ENCODE measurements around the gene ST8SIA6.

The ST8SIA6 gene

DNA sequence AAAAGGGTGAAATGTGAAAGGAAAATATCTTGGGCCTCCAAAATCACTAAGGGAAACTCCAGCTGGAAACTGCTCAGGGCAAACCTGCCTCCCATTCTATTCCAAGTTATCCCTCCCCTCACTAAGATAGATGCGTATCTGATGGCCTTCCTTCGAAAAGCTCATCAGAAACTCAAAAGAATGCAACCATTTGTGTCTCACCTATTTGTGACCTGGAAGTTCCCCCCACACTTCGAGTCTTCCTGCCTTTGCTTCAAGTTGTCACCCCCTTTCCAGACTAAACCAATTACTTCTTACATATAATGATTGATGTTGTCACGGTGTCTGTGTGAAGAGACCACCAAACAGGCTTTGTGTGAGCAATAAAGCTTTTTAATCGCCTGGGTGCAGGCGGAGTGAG, 69.3 kb downstream of the ST8SIA6 start:
- no peak for ATAC-seq
- TF ChIP-seq TOX (CRISPR knock-in tag; IDR thresholded peaks at IDR 0.05; ENCODE audit: borderline replicate concordance) (no peak), OSR1 (CRISPR knock-in tag; IDR thresholded peaks at IDR 0.05) (no peak), ZC3H10 (CRISPR knock-in tag; IDR thresholded peaks at IDR 0.05) (no peak), ZNF565 (CRISPR knock-in tag; conservative IDR thresholded peaks at IDR 0.05; ENCODE audit: low read depth) (no peak), ZFP30 (CRISPR knock-in tag; IDR thresholded peaks at IDR 0.05) (no peak), PPARA (CRISPR knock-in tag; IDR thresholded peaks at IDR 0.05; ENCODE audit: borderline replicate concordance) (no peak), BACH2 (CRISPR knock-in tag; IDR thresholded peaks at IDR 0.05; ENCODE audit: borderline replicate concordance) (no peak), ISL1 (CRISPR knock-in tag; IDR thresholded peaks at IDR 0.05) (no peak), ZFP3 (CRISPR knock-in tag; IDR thresholded peaks at IDR 0.05) (no peak), ZNF70 (CRISPR knock-in tag; IDR thresholded peaks at IDR 0.05) (no peak), ARNTL (CRISPR knock-in tag; IDR thresholded peaks at IDR 0.05; ENCODE audit: borderline replicate concordance, low read depth) (no peak)
- TF ChIP-seq, protein P1, sequence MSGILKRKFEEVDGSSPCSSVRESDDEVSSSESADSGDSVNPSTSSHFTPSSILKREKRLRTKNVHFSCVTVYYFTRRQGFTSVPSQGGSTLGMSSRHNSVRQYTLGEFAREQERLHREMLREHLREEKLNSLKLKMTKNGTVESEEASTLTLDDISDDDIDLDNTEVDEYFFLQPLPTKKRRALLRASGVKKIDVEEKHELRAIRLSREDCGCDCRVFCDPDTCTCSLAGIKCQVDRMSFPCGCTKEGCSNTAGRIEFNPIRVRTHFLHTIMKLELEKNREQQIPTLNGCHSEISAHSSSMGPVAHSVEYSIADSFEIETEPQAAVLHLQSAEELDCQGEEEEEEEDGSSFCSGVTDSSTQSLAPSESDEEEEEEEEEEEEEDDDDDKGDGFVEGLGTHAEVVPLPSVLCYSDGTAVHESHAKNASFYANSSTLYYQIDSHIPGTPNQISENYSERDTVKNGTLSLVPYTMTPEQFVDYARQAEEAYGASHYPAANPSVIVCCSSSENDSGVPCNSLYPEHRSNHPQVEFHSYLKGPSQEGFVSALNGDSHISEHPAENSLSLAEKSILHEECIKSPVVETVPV (CRISPR knock-in tag; IDR thresholded peaks at IDR 0.05), result no peak
- TF ChIP-seq, protein P2, sequence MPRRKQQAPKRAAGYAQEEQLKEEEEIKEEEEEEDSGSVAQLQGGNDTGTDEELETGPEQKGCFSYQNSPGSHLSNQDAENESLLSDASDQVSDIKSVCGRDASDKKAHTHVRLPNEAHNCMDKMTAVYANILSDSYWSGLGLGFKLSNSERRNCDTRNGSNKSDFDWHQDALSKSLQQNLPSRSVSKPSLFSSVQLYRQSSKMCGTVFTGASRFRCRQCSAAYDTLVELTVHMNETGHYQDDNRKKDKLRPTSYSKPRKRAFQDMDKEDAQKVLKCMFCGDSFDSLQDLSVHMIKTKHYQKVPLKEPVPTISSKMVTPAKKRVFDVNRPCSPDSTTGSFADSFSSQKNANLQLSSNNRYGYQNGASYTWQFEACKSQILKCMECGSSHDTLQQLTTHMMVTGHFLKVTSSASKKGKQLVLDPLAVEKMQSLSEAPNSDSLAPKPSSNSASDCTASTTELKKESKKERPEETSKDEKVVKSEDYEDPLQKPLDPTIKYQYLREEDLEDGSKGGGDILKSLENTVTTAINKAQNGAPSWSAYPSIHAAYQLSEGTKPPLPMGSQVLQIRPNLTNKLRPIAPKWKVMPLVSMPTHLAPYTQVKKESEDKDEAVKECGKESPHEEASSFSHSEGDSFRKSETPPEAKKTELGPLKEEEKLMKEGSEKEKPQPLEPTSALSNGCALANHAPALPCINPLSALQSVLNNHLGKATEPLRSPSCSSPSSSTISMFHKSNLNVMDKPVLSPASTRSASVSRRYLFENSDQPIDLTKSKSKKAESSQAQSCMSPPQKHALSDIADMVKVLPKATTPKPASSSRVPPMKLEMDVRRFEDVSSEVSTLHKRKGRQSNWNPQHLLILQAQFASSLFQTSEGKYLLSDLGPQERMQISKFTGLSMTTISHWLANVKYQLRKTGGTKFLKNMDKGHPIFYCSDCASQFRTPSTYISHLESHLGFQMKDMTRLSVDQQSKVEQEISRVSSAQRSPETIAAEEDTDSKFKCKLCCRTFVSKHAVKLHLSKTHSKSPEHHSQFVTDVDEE (CRISPR knock-in tag; IDR thresholded peaks at IDR 0.05), result no peak
- TF ChIP-seq, protein P3, sequence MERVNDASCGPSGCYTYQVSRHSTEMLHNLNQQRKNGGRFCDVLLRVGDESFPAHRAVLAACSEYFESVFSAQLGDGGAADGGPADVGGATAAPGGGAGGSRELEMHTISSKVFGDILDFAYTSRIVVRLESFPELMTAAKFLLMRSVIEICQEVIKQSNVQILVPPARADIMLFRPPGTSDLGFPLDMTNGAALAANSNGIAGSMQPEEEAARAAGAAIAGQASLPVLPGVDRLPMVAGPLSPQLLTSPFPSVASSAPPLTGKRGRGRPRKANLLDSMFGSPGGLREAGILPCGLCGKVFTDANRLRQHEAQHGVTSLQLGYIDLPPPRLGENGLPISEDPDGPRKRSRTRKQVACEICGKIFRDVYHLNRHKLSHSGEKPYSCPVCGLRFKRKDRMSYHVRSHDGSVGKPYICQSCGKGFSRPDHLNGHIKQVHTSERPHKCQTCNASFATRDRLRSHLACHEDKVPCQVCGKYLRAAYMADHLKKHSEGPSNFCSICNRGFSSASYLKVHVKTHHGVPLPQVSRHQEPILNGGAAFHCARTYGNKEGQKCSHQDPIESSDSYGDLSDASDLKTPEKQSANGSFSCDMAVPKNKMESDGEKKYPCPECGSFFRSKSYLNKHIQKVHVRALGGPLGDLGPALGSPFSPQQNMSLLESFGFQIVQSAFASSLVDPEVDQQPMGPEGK (CRISPR knock-in tag; IDR thresholded peaks at IDR 0.05; ENCODE audit: borderline replicate concordance), result no peak

DNA sequence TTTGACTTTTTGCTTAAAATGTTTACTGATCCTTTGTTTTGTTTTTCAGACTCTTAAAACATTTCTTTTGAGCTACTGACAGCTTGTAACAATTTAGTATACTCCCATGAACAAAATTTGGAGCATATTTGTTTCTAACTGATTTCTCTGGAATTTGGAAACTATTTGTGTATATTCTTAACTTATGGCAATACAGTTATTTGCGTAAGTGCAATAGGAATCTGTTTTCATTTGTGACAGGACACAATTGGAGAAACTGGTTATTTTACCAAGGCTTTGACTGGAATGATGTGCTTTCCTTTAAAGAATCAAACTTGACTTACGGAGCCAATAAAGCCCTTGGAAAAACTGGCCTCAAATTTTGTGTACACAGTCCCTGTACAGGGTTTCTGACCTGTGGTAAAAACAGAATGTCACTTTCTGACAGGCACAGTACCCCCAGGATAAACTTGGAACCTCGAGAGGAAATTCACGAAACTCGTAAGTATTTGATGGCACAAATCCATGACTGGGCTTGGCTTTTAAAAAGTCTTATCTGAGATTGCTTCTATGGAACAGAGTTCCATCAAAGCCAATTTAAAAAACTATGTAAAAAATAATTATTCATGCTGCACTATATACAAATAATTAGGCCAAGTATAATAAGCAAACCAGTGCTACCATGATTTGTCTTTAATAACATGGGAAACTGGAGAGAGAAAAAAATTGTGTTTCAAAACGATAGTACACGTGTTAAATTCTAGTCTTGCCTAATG, 70.4 kb downstream of the ST8SIA6 start:
- ATAC-seq, result no peak
- TF ChIP-seq CREB5 (CRISPR knock-in tag; IDR thresholded peaks at IDR 0.05; ENCODE audit: low read depth) (no peak), TOX (CRISPR knock-in tag; IDR thresholded peaks at IDR 0.05; ENCODE audit: borderline replicate concordance) (no peak), ZNF565 (CRISPR knock-in tag; conservative IDR thresholded peaks at IDR 0.05; ENCODE audit: low read depth) (no peak), ZFP30 (CRISPR knock-in tag; IDR thresholded peaks at IDR 0.05) (no peak), ESRRG (CRISPR knock-in tag; IDR thresholded peaks at IDR 0.05) (no peak), GLIS3 (CRISPR knock-in tag; IDR thresholded peaks at IDR 0.05) (no peak)
- TF ChIP-seq, protein P2 (CRISPR knock-in tag; IDR thresholded peaks at IDR 0.05), result no peak

DNA sequence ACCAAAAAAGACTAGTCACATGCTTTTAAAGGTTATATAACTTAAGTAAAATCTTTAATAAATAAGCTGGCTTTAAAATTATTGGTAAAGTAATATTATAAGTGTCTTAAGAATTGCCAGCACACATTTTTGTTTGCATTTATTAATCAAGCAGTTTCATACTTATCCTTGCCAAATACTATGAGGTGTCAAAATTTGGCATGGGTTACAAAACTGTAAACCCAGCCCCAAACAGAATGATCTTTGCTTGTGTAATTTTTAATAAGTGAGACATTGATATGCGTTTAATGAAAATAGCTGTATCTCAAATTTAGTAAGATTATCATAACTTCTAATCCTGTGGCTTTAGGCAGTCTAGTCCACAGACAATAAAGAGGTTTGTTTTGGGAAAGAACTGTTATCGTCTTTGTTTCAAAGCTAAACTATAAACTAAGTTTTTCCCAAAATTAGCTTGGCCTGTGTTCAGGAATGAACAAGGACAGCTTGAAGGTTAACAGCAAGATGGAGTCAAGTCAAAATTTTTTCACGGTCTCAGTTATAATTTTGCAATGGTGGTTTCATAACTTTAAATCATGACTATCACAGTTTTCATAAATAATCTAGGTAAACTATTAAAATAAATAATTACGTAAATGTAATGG, 72.8 kb downstream of the ST8SIA6 start:
- ATAC-seq, result no peak
- TF ChIP-seq CREB5 (CRISPR knock-in tag; IDR thresholded peaks at IDR 0.05; ENCODE audit: low read depth), result no peak
- no peak for TF ChIP-seq ZNF70 (CRISPR knock-in tag; IDR thresholded peaks at IDR 0.05)
- no peak for TF ChIP-seq ESRRG (CRISPR knock-in tag; IDR thresholded peaks at IDR 0.05)
- no peak for TF ChIP-seq ISL1 (CRISPR knock-in tag; IDR thresholded peaks at IDR 0.05)
- no peak for TF ChIP-seq SNAI2 (CRISPR knock-in tag; IDR thresholded peaks at IDR 0.05)
- no peak for TF ChIP-seq TOX (CRISPR knock-in tag; IDR thresholded peaks at IDR 0.05; ENCODE audit: borderline replicate concordance)
- TF ChIP-seq GLIS3 (CRISPR knock-in tag; IDR thresholded peaks at IDR 0.05), result no peak
- TF ChIP-seq, protein P1 (CRISPR knock-in tag; IDR thresholded peaks at IDR 0.05), result no peak
- no peak for TF ChIP-seq PPARA (CRISPR knock-in tag; IDR thresholded peaks at IDR 0.05; ENCODE audit: borderline replicate concordance)
